MM.1S (cell line): ENCODE results near the gene UGT8.

Source experiments
- DNase-seq: peaks from one replicate; pipeline ENCODE4 v3.0.0-alpha.2; 2015
- H2AFZ ChIP-seq: fragments of 300-600 bp; sonication (generic); 2 replicates; pipeline ENCODE4 v1.6.0; 2016; ENCODE audit warnings: antibody characterized with exemption, low read length
- H3F3A ChIP-seq: fragments of 300-600 bp; sonication (generic); 2 replicates; pipeline ENCODE4 v1.6.1; 2016; ENCODE audit warnings: mild to moderate bottlenecking, antibody characterized with exemption, low read length, moderate library complexity, mixed read lengths; ENCODE audit not compliant: insufficient read depth
- H3K27ac ChIP-seq: fragments of 300-600 bp; sonication (generic); 2 replicates; pipeline ENCODE4 v1.5.1; 2016; ENCODE audit warnings: mild to moderate bottlenecking, low read length
- H3K27me3 ChIP-seq: fragments of 300-600 bp; sonication (generic); replicated peaks from 2 replicates; pipeline ENCODE4 v1.6.0; 2016; ENCODE audit warnings: low read length; ENCODE audit not compliant: insufficient read depth
- H3K36me3 ChIP-seq: fragments of 300-600 bp; sonication (generic); replicated peaks from 2 replicates; pipeline ENCODE4 v1.6.1; 2016; ENCODE audit warnings: mild to moderate bottlenecking, low read length, mixed read lengths; ENCODE audit not compliant: insufficient read depth
- H3K4me1 ChIP-seq: fragments of 300-600 bp; sonication (generic); 2 replicates; pipeline ENCODE4 v1.6.1; 2016; ENCODE audit warnings: low read length, mixed read lengths
- H3K4me2 ChIP-seq: fragments of 300-600 bp; sonication (generic); 2 replicates; pipeline ENCODE4 v1.6.0; 2016; ENCODE audit warnings: low read depth, low read length
- H3K4me3 ChIP-seq: fragments of 300-600 bp; sonication (generic); 2 replicates; pipeline ENCODE4 v1.5.1; 2016; ENCODE audit warnings: low read length, mixed read lengths
- H3K79me2 ChIP-seq: fragments of 300-600 bp; sonication (generic); 2 replicates; pipeline ENCODE4 v1.6.1; 2016; ENCODE audit warnings: mixed run types, low read length, mixed read lengths
- H3K9ac ChIP-seq: fragments of 300-600 bp; sonication (generic); 2 replicates; pipeline ENCODE4 v1.6.1; 2016; ENCODE audit warnings: low read length, mixed read lengths
- H3K9me2 ChIP-seq: fragments of 300-600 bp; sonication (generic); replicated peaks from 2 replicates; pipeline ENCODE4 v1.6.1; 2016; ENCODE audit warnings: mild to moderate bottlenecking, low read length, mixed read lengths; ENCODE audit not compliant: insufficient read depth
- H3K9me3 ChIP-seq: fragments of 300-600 bp; sonication (generic); replicated peaks from 2 replicates; pipeline ENCODE4 v1.6.1; 2016; ENCODE audit warnings: mild to moderate bottlenecking, low read length, mixed read lengths; ENCODE audit not compliant: insufficient read depth
- H4K20me1 ChIP-seq: fragments of 300-600 bp; sonication (generic); 2 replicates; pipeline ENCODE4 v1.6.1; 2016; ENCODE audit warnings: mild to moderate bottlenecking, low read length, moderate library complexity, mixed read lengths; ENCODE audit not compliant: insufficient read depth
- CTCF ChIP-seq: fragments of 300-600 bp; sonication (generic); IDR thresholded peaks from 2 replicates; pipeline ENCODE4 v1.5.1; 2016; ENCODE audit warnings: antibody characterized with exemption, low read length, mixed read lengths
- EZH2 ChIP-seq: fragments of 300-600 bp; sonication (generic); optimal IDR thresholded peaks from 2 replicates; pipeline ENCODE3; 2017; ENCODE audit warnings: low read depth, mild to moderate bottlenecking, antibody characterized with exemption, low read length, mixed read lengths
- EZH2phosphoT487 ChIP-seq: fragments of 300-600 bp; sonication (generic); IDR thresholded peaks from 2 replicates; pipeline ENCODE4 v1.6.1; 2018; ENCODE audit warnings: antibody characterized with exemption, low read length

UGT8 gene

GRCh38 chr4:114642173-114642780 lies 43.7 kb downstream of the UGT8 start:
- Histone ChIP-seq H3K4me3 (no peak overlapping the region), H3K4me2 (no peak overlapping the region), H3K9me2 (no peaks in the 10 kb centered on the region), H3K4me1 (no peaks in the 10 kb centered on the region), H3K27ac (no peak overlapping the region), H4K20me1 (no peaks in the 10 kb centered on the region), H3K27me3 (no peaks in the 10 kb centered on the region), H3K9me3 (no peaks in the 10 kb centered on the region), H3K9ac (no peak overlapping the region), H2AFZ (no peak overlapping the region), H3F3A (no peaks in the 10 kb centered on the region), H3K36me3 (no peaks in the 10 kb centered on the region), H3K79me2 (no peaks in the 10 kb centered on the region)
- no peak for DNase-seq
- TF ChIP-seq CTCF: no peak
- no peak for TF ChIP-seq EZH2phosphoT487
- no peak for TF ChIP-seq EZH2

- no peaks in the 10 kb centered on the region for H3K9me3 ChIP-seq
- no peaks in the 10 kb centered on the region for H3K27me3 ChIP-seq
- H3K79me2 ChIP-seq: no peaks in the 10 kb centered on the region
- no peaks in the 10 kb centered on the region for H3K9me2 ChIP-seq
- H3K9ac ChIP-seq: no peak overlapping the region
- H4K20me1 ChIP-seq: no peaks in the 10 kb centered on the region
- DNase-seq: no peak
- TF ChIP-seq EZH2 (no peak), CTCF (no peak), EZH2phosphoT487 (no peak)
- no peaks in the 10 kb centered on the region for H3F3A ChIP-seq
- H2AFZ ChIP-seq: no peak overlapping the region
- no peaks in the 10 kb centered on the region for H3K36me3 ChIP-seq
- no peaks in the 10 kb centered on the region for H3K4me1 ChIP-seq
- no peak overlapping the region for H3K27ac ChIP-seq
- H3K4me3 ChIP-seq: no peak overlapping the region
- H3K4me2 ChIP-seq: no peak overlapping the region
Observed at GRCh38 chr4:114649908-114650307, 51.3 kb downstream of the UGT8 start.

GRCh38 chr4:114653675-114654074 lies 55.1 kb downstream of the UGT8 start:
- Histone ChIP-seq H3F3A (no peaks in the 10 kb centered on the region), H3K79me2 (no peaks in the 10 kb centered on the region), H4K20me1 (no peaks in the 10 kb centered on the region), H3K4me1 (no peaks in the 10 kb centered on the region), H3K4me2 (no peak overlapping the region), H2AFZ (no peak overlapping the region), H3K9me3 (no peaks in the 10 kb centered on the region), H3K4me3 (no peak overlapping the region), H3K9me2 (no peaks in the 10 kb centered on the region), H3K27ac (no peak overlapping the region), H3K27me3 (no peaks in the 10 kb centered on the region), H3K9ac (no peak overlapping the region), H3K36me3 (no peaks in the 10 kb centered on the region)
- TF ChIP-seq EZH2 (no peak), EZH2phosphoT487 (no peak), CTCF (no peak)
- DNase-seq: no peak
